CD4-positive, alpha-beta T cell treated with Interferon gamma for 1 hour (primary cell): ENCODE results near the gene PVALEF.
A peak's percentile ranks its signal among the peaks of the same experiment; 100 is the strongest.

ENCODE experiments used
- DNase-seq: peaks from one replicate; pipeline ENCODE4 v3.0.0-alpha.2; 2020

PVALEF gene

DNA sequence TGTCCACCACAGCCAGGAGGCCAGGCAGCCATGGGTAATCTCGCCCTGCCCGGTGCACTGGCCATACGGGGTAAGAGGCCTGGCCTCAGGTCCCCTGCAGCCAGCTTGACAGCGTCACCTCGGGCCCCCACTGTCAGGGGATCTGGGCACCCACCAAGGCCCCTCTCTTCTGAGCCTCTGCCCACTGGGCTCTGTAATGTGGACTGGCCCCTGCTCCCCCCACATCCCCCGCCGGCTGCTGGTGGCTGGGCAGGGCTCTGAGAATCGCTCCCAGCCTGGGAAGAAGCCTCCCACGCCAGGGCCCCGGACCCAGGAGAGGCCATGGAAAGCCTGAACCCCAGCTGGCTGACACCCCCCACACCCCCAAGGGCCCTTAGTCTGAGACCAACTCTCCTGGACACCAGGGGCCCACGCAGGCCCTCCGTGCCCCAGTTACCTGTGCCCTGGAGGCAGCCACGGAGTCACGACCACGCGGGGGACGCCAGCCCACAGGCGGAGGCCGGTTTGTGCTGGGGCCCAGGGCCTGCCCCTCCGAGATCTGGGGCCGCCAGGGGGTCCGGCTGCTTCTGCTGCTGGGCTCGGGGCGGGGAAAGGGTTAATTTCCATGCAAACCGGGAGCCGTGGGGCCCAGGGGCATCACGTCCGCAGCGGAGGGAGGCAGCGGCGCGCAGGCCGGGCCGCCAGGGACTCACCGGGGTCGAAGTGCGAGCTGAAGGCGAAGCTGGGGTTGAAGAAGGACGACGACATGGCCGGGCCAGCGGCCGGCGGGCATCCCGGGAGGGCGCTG lies at the start of gene PVALEF:
Gene PVALEF, plus strand, starts transcription at position 262 of the 787 bp plus-strand sequence. CDS start 15,720 bp downstream, outside the sequence.
- DNase-seq, result no peak

DNA sequence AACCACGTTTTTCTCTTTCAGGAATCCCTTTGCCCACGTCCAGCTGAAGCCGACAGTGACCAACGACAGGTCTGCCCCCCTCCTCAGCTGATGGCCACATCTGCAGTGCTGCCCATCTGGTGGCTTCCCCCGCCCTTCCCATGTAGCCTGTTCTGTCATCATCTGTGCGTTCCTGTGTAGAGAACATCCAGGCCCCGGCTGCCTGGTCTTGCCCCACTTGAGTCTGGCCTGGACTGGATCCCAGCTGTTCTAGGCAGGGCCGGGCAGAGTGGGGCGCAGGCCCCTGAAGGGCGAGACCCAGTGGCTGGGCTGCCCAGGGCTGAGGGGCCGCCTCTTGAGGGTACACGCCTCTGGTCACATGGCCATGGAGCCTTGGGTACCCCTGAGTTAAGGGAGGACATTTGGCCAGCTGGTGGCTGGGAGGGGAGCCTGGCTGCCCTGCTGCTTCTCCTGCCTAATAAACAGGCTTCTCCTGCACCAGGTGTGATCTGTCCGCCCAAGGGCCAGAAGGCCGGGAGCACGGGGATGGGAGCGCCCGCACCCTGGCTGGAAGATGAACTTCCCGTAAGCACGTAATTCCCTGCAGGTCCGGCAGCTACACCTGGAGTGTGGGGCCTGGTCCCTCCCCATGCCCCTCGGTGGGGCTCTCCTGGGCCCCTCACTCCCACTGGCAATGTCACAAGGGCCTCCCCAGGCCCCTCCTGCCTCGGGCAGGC lies 49.4 kb upstream of the PVALEF start:
- DNase-seq, result no peak

DNA sequence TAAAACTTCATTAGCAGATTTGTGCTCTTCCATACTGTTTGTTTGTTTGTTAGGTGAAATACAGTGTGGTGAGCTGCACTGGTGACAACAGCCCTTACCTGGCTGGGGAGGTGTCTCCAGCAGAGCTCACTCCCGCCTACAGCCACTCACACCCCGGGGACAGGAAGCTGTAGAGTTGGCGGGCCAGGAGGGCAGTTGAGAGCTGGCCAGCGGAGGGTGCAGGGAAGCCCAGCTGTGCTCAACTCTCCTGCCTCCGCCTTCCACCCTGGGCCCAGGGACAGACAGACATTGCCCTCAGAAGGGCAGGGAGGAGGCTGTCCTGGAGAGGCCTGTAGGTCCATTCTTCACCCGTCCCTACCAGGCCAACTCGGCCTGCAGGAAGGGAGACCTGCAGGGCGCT lies 48.6 kb upstream of the PVALEF start:
- no peak for DNase-seq

DNA sequence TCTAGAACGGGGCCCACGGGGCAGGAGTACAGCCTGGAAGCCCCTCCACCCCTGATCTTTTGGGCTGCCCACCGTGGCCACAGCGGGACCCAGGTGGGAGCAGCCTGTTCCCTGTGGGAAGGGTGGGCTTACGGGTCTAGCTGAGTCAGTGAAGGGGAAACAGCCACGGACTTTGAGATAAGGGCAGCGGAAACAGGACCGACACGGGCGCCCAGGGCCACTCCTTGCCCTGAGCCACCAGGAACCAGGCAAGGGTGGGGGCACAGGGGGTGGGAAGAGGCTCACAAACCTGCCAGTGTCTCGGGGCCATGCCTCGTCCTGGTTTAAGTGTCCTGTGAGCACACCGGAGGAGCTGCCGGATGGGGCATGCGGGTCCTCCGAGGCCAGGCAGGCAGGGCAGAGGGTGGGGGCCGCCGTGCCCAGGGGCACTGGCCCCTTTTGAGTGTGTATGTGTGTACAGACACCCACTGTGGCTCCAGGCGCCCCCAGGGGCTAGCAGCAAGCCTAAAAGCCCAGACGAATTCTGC lies 47.6 kb upstream of the PVALEF start:
- no peak for DNase-seq

DNA sequence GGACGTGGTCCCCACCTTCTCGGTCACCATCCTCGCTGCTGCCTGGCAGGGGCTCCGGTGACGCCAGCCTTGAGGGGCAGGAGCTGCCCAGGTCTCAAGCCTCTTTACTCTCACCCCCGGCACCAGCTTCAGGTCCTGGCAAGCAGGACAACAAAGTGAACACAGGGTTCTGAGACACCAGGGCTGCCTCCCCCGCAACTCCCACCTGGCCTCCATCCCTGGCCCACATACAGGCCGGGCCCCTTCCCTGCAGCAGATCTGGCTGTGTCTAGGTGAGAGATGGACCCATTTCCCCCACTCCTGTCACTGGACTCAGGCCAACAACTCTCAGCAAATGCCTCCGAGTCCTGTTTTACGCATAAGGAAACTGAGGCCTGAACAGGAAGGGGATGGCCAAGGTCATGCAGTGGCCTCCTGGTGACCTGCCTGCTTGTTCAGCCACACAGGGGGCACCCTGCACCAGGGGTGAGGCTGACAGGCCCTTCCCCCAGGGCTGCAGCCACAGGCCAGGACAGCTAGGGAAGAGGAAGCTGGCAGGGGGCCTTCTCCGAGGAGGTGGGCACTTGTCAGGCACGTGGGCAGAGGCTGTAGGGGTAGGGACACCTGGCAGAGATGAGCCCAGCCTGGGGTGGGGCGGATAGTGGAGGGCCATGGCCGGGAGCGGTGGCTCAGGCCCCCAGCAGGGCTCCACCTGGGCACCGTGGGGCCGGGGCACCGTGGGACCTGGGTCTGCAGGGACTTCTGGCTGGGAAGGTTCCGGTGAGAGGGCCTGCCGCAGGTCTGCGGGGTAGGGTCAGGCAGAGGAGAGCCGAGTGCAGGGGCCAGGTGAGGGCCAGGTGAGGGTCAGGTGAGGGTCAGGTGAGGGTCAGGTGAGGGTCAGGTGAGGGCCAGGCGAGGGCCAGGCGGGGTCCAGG lies 46.7 kb upstream of the PVALEF start:
- no peak for DNase-seq

DNA sequence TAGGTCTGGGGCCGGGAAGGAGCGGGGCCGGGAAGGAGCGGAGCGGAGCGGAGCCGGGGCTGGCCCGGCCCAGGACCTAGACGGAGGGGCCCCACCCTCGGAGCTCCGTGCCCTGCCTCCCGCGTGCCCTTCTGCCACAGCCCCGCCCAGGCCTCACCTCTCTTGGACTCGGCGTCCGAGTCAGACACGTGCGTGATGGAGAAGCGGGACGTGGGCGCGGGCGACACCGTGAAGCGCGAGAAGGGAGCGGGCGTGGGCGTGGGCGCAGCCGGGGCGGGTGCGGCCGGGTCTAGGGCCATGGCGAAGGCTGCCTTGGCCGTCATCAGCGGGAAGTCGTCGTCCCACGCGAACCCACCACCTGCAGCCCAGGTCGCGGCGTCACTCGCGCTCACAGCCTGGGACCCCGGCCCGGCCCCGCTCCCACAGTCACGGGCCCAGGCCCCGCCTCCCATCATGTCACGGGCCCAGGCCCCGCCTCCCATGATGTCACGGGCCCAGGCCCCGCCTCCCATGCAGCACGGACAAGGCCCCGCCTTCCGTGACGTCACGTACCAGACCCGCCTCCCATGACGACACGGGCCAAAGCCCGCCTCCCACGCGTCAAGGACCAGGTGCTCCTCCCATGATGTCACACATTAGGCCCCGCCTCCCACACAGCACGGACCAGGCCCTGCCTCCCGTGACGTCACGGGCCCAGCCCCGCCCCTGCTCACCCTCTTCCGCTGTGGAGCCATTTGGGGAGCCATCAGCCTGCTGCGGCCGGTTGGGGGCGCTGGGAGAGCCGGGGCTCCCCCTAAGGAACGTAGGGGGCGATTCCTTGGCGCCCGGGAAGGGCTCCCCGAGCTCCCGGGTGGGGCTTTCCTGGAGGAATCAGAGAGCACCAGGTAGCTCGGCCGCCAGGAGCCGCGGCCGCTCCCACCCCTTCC lies 45.8 kb upstream of the PVALEF start:
- peak; percentile 90 for DNase-seq

DNA sequence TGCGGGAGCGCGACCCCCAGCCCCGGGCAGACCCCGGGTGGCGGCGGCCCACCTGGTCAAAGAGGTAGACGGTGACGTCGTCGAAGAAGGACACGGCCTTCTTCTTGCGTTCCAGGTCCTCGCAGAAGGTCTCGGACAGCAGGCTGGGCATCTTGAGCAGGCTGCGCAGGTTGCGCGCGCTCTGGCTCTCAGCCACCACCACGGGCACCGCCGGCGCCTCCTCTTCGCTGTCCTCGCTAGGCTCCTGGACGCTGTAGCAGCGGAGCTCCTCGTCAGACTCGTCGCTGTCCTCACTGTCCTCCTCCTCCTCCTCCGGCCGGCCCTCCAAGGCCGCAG lies 45.2 kb upstream of the PVALEF start:
- DNase-seq, result no peak

DNA sequence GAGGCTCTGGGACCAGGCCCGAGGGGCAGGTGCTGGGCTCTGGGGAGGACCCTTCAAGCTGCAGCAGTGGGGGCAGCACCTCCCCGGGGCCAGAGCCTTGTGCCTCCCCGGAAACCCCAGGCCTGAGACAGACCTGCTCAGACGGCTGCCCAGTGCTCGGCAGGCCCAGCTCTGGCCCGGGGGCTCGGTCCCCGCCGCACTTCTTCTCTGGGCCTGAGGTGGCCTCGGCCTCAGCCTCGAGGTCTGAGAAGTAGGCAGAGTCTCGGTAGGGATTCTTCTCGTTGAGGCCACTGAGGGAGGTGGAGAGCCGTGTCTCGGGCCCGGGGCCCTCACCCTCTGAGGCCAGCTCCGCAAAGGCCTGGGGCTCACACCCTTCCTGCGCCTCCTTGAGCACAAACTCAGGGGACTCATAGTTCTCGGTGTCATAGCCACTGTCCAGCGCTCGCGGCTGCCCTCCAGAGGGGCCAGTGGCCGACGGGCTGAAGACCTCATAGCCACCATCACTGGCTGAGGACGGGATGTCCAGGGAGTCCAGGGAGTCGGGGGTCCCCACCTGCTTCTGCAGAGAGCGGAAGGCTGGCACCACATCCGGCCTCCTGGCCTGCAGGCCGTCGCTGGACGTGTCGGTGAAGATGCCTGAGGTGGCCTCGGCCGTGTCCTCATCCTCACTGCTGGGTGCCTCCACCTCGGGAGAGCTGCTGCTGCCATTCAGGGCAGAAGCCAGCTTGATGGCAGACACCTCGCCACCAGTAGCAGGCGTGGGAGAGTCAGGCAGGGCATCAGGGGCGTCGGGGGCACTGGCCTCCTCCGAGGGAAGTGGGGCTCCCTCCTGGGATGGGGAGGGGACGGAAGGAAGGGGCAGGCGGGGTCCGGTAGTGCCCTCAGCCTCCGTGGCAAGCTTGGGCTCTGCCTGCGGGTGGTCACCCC lies 44.3 kb upstream of the PVALEF start:
- DNase-seq, result no peak

DNA sequence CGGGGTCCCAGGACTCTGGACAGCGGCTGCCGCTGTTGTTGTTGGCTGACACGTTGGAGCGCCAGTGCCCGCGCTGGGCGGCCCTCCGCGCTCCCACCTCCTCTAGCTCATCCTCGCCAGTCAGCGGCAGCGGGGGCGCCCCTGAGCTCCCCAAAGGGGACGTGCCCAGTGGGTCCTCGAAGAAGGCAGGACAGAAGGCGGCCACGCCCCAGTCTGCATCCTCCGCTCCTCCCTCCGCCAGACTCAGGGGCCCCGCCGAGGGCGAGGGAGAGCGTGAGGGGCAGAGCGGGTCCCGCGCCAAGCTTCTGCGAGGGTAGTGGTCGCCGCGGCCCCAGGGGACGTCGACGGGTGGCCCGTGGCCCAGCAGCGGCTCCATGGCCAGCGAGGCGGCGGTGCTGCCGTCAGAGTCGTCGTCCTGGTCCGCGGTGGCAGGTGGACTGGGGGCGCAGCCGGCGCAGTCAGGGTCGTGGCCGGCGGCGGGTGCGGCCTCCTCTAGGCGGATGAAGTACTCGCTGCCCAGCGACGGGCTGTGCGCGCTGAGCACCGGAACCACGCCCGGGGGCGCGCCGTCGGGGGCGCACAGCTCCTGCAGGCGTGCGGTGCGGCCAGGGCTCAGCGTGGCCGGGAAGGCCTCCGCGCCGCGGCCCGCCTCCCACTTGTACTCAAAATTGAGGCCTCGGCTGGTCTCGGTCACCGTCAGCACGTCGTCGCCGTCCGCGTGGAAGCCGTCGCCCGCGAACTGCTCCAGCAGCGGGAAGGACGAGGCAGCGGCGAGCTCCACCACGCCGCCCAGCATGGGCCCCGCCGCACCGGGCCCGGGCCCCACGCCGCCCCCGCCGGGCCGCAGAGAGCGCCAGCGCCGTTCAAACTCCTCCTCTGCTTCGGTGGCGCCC lies 43.2 kb upstream of the PVALEF start:
- DNase-seq, result no peak

DNA sequence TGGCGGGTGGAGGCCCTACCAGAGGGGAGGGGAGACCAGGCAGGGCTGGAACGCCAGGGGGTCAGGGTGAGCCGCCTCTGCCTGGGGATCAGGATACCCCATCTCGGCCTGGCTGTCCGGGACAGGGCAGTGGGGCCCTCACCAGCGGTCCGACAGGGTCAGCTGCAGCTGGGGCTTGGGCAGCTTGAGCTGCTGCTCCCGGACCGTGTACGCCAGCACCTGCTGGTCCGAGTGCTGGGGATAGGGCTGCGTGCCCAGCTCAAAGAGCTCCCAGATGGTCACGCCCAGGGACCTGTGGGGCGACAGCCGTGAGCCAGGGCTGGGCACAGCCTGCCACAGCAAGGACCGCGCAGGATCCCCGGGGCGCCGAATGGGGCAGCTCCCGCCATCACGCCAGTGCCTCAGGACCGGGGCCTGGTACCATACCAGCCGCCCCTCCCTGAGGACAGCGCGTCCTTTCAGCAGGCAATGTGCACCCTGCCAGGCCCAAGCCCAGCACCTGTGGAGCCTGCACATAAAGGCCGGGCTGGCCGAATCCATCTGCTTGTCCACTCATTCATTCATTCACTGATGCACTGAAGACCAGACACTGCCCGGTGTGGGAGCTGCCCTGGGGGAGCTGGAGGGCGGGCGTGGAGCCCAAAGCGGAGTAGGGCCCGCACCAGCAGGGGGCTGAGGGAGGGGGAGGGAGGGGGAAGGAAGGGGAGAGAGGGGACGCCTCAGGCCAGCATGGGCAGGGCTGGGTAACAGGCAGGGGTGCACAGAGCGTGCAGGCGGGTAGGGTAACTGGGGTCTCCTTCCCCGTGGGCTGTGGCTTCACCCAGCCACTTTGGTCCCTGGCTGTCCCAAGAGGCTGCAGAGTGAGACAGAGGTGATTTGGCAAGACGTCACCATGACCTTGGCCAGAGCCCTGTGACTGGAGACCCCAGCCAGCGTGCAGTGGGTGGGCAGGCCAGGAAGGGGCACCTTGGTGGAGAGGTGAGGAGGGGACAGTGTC lies 42.0 kb upstream of the PVALEF start:
- no peak for DNase-seq

DNA sequence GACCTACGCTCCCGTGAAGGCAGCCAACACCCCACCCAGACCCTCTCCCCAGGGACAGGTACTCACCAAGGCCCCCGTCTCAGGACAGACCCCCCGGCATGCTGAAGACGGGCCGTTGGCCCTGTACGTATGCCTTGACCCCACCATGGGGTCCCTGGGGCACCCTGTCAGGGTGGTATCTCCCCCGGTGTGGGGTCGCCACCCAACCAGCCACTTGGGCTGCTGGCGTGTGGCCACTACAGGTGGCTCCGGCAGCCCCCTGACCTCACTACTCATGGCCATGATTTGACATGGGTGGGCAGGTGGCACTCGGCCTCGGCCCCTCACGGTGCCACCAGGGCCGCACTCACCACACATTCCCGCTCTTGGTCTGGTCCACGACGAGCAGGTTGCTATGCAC lies 40.9 kb upstream of the PVALEF start:
- no peak for DNase-seq

DNA sequence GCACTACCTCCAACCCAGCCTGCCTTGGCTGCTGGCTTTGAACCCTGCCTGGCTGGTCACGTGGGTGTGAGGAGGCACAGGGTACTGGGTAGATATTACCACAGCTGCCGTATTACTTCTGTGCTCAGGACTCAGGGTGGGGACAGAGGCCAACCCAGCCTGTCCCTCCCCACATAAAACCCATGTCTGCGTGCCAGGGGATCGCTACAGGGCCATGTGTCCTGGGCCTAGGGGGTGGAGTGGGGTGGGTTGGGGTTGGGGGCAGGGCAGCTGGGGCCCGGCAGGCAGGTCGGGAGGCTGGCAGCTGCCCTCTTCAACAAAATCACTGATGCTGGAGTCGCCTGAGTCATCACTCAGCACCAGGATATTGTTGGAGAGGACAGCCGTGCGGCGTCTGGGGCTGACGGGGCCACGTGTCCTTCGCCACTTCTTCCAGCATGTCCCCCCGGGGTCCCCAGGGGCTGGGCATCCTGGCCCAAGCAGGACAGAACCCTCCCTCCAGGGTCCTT lies 39.7 kb upstream of the PVALEF start:
- no peak for DNase-seq

DNA sequence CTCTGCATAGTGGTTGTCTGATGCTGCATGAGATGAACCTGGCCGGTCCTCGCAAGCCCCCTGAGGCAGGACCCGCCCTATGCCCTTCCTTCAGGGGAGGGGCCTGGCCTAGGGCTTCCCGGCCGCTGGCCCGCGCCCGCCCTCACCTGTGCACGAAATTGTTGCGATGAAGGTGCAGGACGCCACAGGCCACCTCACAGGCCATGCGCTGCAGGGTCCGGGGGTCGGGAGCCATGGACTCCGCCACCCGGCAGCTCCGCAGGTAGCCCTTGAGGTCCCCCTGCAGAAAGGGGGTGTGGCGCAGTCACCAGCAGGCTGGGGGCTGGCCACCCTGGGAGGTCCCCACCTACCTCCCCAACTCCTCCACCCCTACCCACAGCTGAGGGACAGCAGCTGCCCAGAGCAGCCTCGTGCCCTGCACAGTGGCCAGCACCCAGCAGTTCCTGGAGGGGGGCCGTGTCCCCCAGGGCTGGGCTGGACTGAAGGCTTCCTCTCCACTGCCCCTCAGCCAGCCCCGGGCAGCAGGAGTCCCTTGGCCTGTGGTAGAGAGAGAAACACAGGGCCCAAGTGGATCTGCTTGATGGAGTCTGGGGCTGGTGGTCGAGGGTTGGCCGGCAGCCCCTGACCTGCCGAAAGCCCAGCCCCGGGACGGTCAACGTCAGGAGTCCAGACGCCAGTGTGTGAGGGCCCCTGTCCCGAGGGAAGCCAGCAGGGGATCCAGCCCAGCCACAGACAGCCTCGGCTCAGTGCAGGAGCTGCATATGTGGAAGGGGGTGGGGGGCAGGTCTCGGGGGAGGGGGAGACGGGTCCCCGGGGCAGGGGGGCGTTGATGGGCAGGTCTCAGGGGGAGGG lies 38.8 kb upstream of the PVALEF start:
- DNase-seq, result no peak

DNA sequence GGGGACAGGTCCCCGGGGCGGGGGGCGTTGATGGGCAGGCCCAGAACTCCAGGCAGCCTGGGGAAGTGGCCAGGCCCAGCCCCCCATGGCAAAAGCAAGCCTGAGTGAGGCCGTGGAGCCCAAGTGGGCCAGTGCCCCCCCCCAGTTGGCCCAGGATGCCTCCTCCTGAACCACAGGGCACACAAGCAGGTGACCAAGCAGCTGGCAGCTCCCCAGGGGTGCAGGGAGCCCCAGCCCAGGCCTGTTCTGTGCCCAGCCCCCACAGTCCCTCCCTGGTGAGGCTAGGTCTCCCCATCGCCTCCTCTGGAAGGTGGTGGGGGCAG lies 38.2 kb upstream of the PVALEF start:
- no peak for DNase-seq

DNA sequence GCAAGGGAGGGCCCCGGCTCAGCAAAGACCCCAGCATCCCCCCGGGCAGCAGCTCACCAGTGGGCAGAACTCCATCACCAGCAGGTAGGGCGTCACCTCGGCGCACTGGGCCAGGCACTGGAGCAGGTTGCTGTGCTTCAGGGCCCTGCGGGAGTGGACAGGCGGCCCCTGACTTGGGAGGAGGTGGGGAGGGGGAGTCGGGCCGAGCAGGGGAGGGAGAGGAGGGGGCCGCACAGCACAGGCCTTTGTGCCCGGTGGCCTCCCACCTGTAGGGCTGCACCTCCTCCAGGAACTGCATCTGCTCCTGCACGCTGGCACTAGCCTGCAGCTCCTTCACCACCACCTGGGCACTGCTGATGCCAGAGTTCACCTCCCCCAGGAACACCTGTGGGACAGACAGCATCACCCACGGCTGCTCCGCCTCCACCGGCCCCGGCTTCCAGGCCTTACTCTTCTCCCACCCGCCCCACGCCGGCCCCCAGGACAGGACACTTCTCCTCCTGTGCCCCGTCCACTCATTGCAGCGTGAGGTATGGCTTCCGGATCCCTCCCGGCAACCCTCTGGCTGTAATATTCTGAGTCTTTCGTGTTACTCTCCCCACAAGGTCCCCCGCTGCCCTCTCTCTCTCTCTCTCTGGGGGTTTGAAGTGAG lies 37.7 kb upstream of the PVALEF start:
- DNase-seq, result no peak

DNA sequence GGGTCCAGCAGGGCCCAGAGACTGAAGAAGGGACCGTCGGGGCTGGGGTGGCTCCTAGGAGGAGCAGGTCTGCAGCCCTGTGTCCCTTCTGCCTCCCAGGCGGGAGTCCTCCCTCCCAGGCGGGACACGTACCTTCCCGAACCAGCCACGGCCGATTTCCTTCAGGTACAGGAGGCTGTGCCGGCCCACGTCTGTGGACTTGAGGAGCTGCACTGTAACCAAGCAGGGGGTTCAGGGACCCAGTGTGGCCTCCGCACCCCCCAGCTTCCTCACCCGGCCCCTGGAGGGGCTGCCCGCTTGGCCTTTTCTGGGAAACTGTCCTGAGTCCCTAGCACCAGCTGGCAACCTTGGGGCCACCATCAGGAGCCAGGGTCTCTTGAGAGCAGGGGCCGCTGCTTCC lies 37.0 kb upstream of the PVALEF start:
- DNase-seq, result no peak

DNA sequence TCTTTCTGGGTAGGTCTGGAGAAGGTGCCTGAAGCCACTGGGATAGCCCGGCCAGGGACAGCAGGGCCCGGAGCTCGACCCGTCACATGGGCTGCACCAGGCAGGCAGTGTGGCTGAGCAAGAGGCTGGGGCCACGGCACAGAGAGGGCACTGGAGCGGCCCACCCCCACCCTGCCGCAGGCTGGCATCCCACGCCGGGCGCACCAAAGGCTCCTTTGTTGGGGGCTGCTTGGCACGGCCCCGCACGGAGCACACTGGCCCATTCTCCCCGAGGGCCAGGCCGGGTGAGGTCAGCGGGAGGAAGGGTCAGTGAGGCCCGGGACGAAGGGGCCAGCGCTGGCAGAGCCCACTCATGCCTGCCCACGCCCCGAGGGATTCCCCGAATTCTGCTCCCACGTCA lies 36.5 kb upstream of the PVALEF start:
- no peak for DNase-seq
